Transverse colon (tissue), 4 donors: ENCODE results near the gene BCAS4. TPM values are rescaled to one million over a fixed set of nuclear protein-coding genes. Genes with fewer than 3 reads are reported as not detected.

Experiments
- DNase-seq: peaks from one replicate; pipeline ENCODE4 v3.0.0-alpha.2; 2019
- H3K27ac ChIP-seq, 4 donors: fragments of 200-600 bp; sonication (generic); 2 replicates each; pipeline ENCODE4 v1.5.1; 2016 to 2018; ENCODE audit warnings: inconsistent platforms in 4 of 4
- H3K27me3 ChIP-seq: fragments of 200-600 bp; sonication (generic); 2 replicates; pipeline ENCODE4 v1.5.1; 2017; ENCODE audit warnings: inconsistent platforms
- H3K36me3 ChIP-seq, 4 donors: fragments of 200-600 bp; sonication (generic); 2 replicates each; pipeline ENCODE4 v1.5.1; 2017 to 2019; ENCODE audit warnings: inconsistent platforms in 4 of 4
- H3K4me1 ChIP-seq, 4 donors: fragments of 200-600 bp; sonication (generic); 2 replicates each; pipeline ENCODE4 v1.5.1; 2017 to 2020; ENCODE audit warnings: inconsistent platforms in 4 of 4
- H3K4me3 ChIP-seq, 4 donors: fragments of 200-600 bp; sonication (generic); 1 replicate in 1 of 4; 2 replicates in 3 of 4; pipeline versions ENCODE4 v1.5.1 to v1.6.1; 2017 to 2019; ENCODE audit warnings: inconsistent platforms in 4 of 4
- H3K9me3 ChIP-seq, 2 donors: fragments of 200-600 bp; sonication (generic); 2 replicates each; pipeline ENCODE4 v1.5.1; 2017 to 2019; ENCODE audit warnings: inconsistent platforms in 2 of 2
- CTCF ChIP-seq, 5 experiments: fragments of 200-600 bp in 3 of 5; fragments of 450-650 bp in 2 of 5; sonication (generic) in 3 of 5; IDR thresholded peaks; 1 replicate in 2 of 5; 2 replicates in 3 of 5; pipeline ENCODE4 v1.5.1; 2016 to 2017; ENCODE audit warnings: antibody characterized with exemption in 5 of 5, inconsistent platforms in 3 of 5, mild to moderate bottlenecking in 2 of 5, moderate library complexity in 1 of 5
- EP300 ChIP-seq: sonication (generic); formaldehyde crosslinking; IDR thresholded peaks from one replicate; pipeline ENCODE4 v1.6.1; 2017; ENCODE audit warnings: antibody characterized with exemption, low read depth
- POLR2A ChIP-seq: fragments of 450-650 bp; IDR thresholded peaks from one replicate; pipeline ENCODE4 v1.6.1; 2016; ENCODE audit warnings: antibody characterized with exemption, mild to moderate bottlenecking, moderate library complexity
- POLR2AphosphoS5 ChIP-seq, 3 donors: sonication (generic); formaldehyde crosslinking; IDR thresholded peaks; one replicate each; pipeline ENCODE4 v1.6.1; 2016; ENCODE audit warnings: antibody characterized with exemption in 3 of 3
- WGBS, 2 donors: methylation state at CpG; one replicate each; pipeline ENCODE4 v1.1.5; 2018; ENCODE audit warnings: low coverage in 1 of 2; 5-methylcytosine and 5-hydroxymethylcytosine counted together
- in situ Hi-C, 4 donors: fragments of 200-750 bp; cut with MboI; loops; one replicate each; pipeline versions ENCODE4 v1.15.0 to v1.15.1; 2017; ENCODE audit warnings: low sequenced_read_pairs in 3 of 4, low pct_ligation_motif_present in 1 of 4, low pct_unique_long_range_greater_than_20kb in 1 of 4
- intact Hi-C: fragments of 100-400 bp; cut with DNase I; formaldehyde crosslinking; loops from one replicate; pipeline ENCODE4 v1.15.1; 2023; ENCODE audit warnings: low total_unique reads
- total RNA-seq, 4 donors: library from RNA; depleted of rRNA; stranded (reverse); fragments of >200 nt; gene quantifications; one replicate each; pipeline ENCODE4 v1.1.0, GENCODE V29; 2016

BCAS4 gene
- total RNA-seq, 4 donors from 2014 or later = 3.3 to 16.5 (median 4.0) TPM; not detected in 1

- 93 to 100% methylated on average over 3 to 9 of the region's 9 CpGs for WGBS, 2 donors
- H3K4me3 ChIP-seq = no peak overlapping the region
- no peaks in the 10 kb centered on the region for H3K27me3 ChIP-seq
- intact Hi-C loops (no loop called here), in situ Hi-C loops (no loop called here)
- no peak for TF ChIP-seq POLR2A
- no peak for TF ChIP-seq EP300
- no peak for TF ChIP-seq CTCF (IDR thresholded peaks at IDR 0.05)
- no peak for TF ChIP-seq POLR2AphosphoS5 (IDR thresholded peaks at IDR 0.05)
- no peaks in the 10 kb centered on the region for H3K36me3 ChIP-seq
- DNase-seq = no peak
- H3K4me1 ChIP-seq = peaks cover 0 to 13% (median 11%) of the 10 kb centered on the region in 4 donors
- no peak overlapping the region for H3K27ac ChIP-seq
- no peaks in the 10 kb centered on the region for H3K9me3 ChIP-seq
These were observed 57.2 kb downstream of the BCAS4 start for GRCh38 chr20:50852085-50852484.

DNA sequence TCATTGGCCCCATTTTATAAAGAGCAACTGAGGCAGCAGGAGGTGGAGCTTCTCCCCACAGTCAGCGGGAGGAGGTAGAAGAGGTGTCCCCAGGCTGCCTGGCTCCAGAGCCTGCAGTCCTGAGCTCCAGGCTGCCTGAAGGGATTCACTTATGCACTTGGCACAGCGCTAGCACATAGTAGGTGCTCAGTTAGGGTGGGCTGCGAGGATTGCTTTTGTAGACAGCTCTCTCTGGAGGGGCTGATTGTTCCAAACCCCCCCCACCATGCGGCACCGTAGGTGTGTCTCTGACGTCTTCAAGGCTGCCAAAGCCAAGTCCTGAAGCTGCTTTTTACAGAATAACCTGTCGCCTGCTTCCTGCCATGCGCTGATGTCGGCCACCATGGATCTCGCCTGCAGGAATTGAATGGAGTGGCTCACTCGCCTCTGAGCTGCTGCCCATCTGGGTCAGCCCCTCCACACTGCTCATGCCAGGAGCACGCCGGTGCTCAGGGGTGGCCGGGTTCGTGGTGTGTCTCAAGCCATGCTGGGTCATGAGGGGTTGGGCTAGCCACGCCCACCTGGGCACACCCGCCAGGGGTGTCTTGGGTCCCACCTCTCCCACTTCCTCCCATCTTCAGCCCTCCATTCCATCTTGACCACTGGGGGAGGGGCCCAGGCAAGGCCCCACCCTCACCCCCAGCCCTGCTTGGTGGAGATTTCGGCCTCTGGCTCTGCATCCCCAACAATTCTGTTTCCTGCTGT, 59.8 kb downstream of the BCAS4 start:
- DNase-seq = no peak
- intact Hi-C loops (no loop called here), in situ Hi-C loops (no loop called here)
- H3K27ac ChIP-seq = no peak overlapping the region
- no peaks in the 10 kb centered on the region for H3K36me3 ChIP-seq
- H3K9me3 ChIP-seq = no peaks in the 10 kb centered on the region
- H3K27me3 ChIP-seq = no peaks in the 10 kb centered on the region
- no peaks in the 10 kb centered on the region for H3K4me1 ChIP-seq
- 85% methylated on average over 18 of the region's 18 CpGs; no CpG with 5 or more reads in 1 of the 2 donors for WGBS, 2 donors
- no peak for TF ChIP-seq POLR2A
- no peak for TF ChIP-seq CTCF (IDR thresholded peaks at IDR 0.05)
- TF ChIP-seq POLR2AphosphoS5 (IDR thresholded peaks at IDR 0.05) = no peak
- TF ChIP-seq EP300 = no peak
- no peak overlapping the region for H3K4me3 ChIP-seq

DNA sequence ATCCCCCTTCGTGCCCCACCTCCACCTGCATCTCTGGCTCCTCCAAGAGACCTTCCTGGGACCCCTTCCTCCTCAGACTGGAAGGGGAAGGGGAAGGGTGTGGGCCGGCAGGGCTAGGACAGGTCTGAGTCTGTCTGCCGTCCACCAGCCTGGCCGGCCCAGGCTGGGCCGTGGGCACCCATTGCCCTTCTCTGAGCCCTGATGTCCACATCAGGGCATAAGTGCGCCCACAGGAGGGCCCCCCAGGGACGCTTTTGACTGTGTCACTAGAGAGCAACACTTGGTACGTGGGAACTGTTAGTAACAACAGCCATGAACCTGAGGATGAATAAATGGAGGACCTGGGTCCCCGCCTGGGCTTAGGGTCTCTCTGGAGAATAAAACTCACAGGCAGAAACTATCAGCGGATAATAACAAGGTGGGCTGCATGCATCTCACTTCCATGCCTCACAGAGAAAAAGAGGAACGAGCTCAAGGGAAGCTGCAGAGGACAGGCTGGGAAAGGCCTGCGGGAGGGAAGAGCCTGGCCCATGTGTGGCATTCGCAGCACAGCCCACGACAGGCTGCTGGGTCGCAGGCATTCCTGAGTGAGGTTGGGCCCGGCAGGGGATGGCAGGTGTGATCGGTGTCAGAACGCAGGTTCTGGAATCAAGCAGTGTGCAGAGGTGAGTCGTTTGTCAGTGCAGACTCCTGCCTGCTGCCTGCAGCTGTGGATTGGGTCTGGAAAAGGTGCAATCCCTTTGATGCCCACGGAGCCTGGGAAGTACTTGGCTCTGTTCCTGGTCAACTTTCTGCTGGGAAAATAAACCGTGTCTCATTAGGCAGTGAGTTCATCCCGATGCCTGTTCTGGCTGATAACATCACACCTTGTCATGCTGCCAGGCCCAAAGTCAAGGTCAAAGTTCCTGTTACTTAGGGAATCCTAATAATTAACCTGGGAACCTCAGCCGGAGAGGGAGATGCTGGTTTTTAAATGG, 60.9 kb downstream of the BCAS4 start:
- DNase-seq = no peak
- TF ChIP-seq CTCF (IDR thresholded peaks at IDR 0.05) = no peak
- TF ChIP-seq POLR2A = no peak
- TF ChIP-seq EP300 = no peak
- no peak for TF ChIP-seq POLR2AphosphoS5 (IDR thresholded peaks at IDR 0.05)
- WGBS, 2 donors = 69 to 100% methylated on average over 1 to 22 of the region's 23 CpGs
- H3K27ac ChIP-seq = no peak overlapping the region
- no peaks in the 10 kb centered on the region for H3K36me3 ChIP-seq
- no peak overlapping the region for H3K4me3 ChIP-seq
- H3K27me3 ChIP-seq = no peaks in the 10 kb centered on the region
- H3K4me1 ChIP-seq = no peaks in the 10 kb centered on the region
- no peaks in the 10 kb centered on the region for H3K9me3 ChIP-seq
- intact Hi-C loops (no loop called here), in situ Hi-C loops (no loop called here)

GRCh38 chr20:50856475-50857041, 61.7 kb downstream of the BCAS4 start:
- DNase-seq = no peak
- Histone ChIP-seq H3K27ac (no peak overlapping the region), H3K27me3 (no peaks in the 10 kb centered on the region), H3K9me3 (no peaks in the 10 kb centered on the region), H3K36me3 (no peaks in the 10 kb centered on the region), H3K4me1 (no peaks in the 10 kb centered on the region), H3K4me3 (no peak overlapping the region)
- TF ChIP-seq CTCF (IDR thresholded peaks at IDR 0.05) (no peak), EP300 (no peak), POLR2AphosphoS5 (IDR thresholded peaks at IDR 0.05) (no peak)
- intact Hi-C loops (no loop called here), in situ Hi-C loops (no loop called here)
- 76 to 90% methylated on average over 3 to 5 of the region's 5 CpGs for WGBS, 2 donors
